Body of pancreas (tissue), 4 donors: Measurements from ENCODE around the gene MESP1.

Experiments used
- POLR2A ChIP-seq, 3 donors: fragments of 450-650 bp; IDR thresholded peaks; one replicate each; pipeline ENCODE4 v1.6.1; 2016; ENCODE audit warnings: antibody characterized with exemption in 3 of 3, mild to moderate bottlenecking in 2 of 3
- TF ChIP-seq, protein P1 (sequence below), 7 experiments: fragments of 450-650 bp in 4 of 7; fragments of 200-600 bp in 3 of 7; sonication (generic) in 3 of 7; IDR thresholded peaks; one replicate each; pipeline ENCODE4 v1.5.1; 2016 to 2019; ENCODE audit warnings: antibody characterized with exemption in 7 of 7

DNA sequence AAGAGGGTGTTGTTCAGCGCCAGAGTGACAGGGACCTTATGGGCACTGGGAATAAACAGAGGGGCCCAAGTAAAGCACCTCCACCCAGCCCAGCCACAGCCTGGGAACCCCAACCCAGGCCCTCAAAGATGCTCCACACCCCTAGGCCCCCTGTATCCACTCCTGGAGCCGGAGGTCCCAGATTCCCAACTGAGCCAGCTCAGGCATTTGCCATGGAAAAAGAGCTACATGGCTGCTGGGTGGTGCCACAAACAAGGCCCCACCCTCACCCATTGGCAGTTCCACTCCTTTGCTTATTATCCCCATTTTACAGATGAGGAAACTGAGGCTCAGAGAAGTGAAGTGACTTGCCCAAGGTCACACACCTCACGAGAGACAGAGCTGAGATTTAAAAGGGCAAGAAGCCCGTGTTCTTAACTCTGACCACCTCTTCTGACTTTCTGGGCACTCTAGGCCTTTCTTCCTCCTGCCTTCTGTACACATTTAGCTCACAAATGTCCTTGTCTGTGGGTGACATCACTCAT is 46.7 kb upstream of the MESP1 start:
- TF ChIP-seq, protein P1, sequence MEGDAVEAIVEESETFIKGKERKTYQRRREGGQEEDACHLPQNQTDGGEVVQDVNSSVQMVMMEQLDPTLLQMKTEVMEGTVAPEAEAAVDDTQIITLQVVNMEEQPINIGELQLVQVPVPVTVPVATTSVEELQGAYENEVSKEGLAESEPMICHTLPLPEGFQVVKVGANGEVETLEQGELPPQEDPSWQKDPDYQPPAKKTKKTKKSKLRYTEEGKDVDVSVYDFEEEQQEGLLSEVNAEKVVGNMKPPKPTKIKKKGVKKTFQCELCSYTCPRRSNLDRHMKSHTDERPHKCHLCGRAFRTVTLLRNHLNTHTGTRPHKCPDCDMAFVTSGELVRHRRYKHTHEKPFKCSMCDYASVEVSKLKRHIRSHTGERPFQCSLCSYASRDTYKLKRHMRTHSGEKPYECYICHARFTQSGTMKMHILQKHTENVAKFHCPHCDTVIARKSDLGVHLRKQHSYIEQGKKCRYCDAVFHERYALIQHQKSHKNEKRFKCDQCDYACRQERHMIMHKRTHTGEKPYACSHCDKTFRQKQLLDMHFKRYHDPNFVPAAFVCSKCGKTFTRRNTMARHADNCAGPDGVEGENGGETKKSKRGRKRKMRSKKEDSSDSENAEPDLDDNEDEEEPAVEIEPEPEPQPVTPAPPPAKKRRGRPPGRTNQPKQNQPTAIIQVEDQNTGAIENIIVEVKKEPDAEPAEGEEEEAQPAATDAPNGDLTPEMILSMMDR (IDR thresholded peaks at IDR 0.05) = no peak
- no peak for TF ChIP-seq POLR2A (IDR thresholded peaks at IDR 0.05)
